IMR-90 (cell line): ENCODE data around the gene FREM3. TPM values are rescaled to one million over a fixed set of nuclear protein-coding genes. Genes with fewer than 3 reads are reported as not detected.

Experiments
- ATAC-seq: fragments of 200-7000 bp; cut with Tn5 transposase; 2 replicates; pipeline ENCODE4 v1.9.1; 2020; ENCODE audit warnings: low read depth, mild to moderate bottlenecking, moderate library complexity
- BruUV-seq: library from RNA; stranded (reverse); fragments of 400-500 nt; replicated peaks from 2 replicates; lab custom pipeline; 2021; lab: Mats Ljungman, UMichigan
- CTCF ChIA-PET: fragments of 300-600 bp; formaldehyde crosslinking; extraction: SDS; loops from one replicate; lab custom pipeline; 2021; ENCODE audit warnings: antibody characterized with exemption; lab: Yijun Ruan, JAX
- POLR2A ChIA-PET: fragments of 300-600 bp; sonication (Branson Sonifier 250); formaldehyde crosslinking; loops from one replicate; lab custom pipeline; 2022; ENCODE audit warnings: antibody characterized with exemption; ENCODE audit not compliant: unreplicated experiment; lab: Charles Lee
- DNase-seq: peaks from one replicate; pipeline ENCODE4 v3.0.0; 2013
- H2AFZ ChIP-seq: replicated peaks from 2 replicates; pipeline ENCODE3; 2013; ENCODE audit warnings: low read length, mild to moderate bottlenecking; ENCODE audit not compliant: poor library complexity
- H2AK5ac ChIP-seq: 2 replicates; pipeline ENCODE4 v1.6.1; 2013; ENCODE audit warnings: low read depth, low read length, inconsistent platforms
- H2AK9ac ChIP-seq: replicated peaks from 2 replicates; pipeline ENCODE3; 2013; ENCODE audit warnings: mild to moderate bottlenecking, low read depth, low read length, moderate library complexity; ENCODE audit not compliant: poor library complexity
- H2BK120ac ChIP-seq: 2 replicates; pipeline ENCODE4 v1.6.1; 2013; ENCODE audit warnings: low read depth, low read length, inconsistent platforms
- H2BK15ac ChIP-seq: 3 replicates; pipeline ENCODE4 v1.6.1; 2013; ENCODE audit warnings: low read depth, low read length, inconsistent platforms
- H2BK20ac ChIP-seq: 2 replicates; pipeline ENCODE4 v1.6.1; 2013; ENCODE audit warnings: low read depth, mild to moderate bottlenecking, inconsistent platforms, low read length, moderate library complexity
- H2BK5ac ChIP-seq: 2 replicates; pipeline ENCODE4 v1.6.1; 2013; ENCODE audit warnings: mild to moderate bottlenecking, low read depth, low read length, inconsistent platforms; ENCODE audit not compliant: poor library complexity, severe bottlenecking
- H3K14ac ChIP-seq: replicated peaks from 2 replicates; pipeline ENCODE4 v1.6.1; 2013; ENCODE audit warnings: low read depth, low read length, inconsistent platforms
- H3K18ac ChIP-seq: 2 replicates; pipeline ENCODE4 v1.6.1; 2013; ENCODE audit warnings: low read depth, low read length, control low read depth
- H3K23ac ChIP-seq: 2 replicates; pipeline ENCODE4 v1.6.1; 2013; ENCODE audit warnings: low read depth, low read length, inconsistent platforms
- H3K27ac ChIP-seq: 2 replicates; pipeline ENCODE4 v1.5.1; 2013; ENCODE audit warnings: mild to moderate bottlenecking, control low read depth, low read length; ENCODE audit not compliant: insufficient read depth
- H3K27me3 ChIP-seq: 2 replicates; pipeline ENCODE4 v1.6.1; 2013; ENCODE audit warnings: low read length; ENCODE audit not compliant: control insufficient read depth, insufficient read depth
- H3K36me3 ChIP-seq: 2 replicates; pipeline ENCODE4 v1.6.1; 2013; ENCODE audit warnings: low read length, mixed read lengths; ENCODE audit not compliant: control insufficient read depth, insufficient read depth
- H3K4ac ChIP-seq: 2 replicates; pipeline ENCODE4 v1.6.1; 2013; ENCODE audit warnings: low read depth, low read length, inconsistent platforms
- H3K4me1 ChIP-seq: 2 replicates; pipeline ENCODE4 v1.6.1; 2013; ENCODE audit warnings: low read length, mixed read lengths; ENCODE audit not compliant: control insufficient read depth, insufficient read depth
- H3K4me2 ChIP-seq: 2 replicates; pipeline ENCODE4 v1.6.1; 2013; ENCODE audit warnings: low read depth, mild to moderate bottlenecking, control low read depth, low read length, moderate library complexity
- H3K4me3 ChIP-seq: 2 replicates; pipeline ENCODE4 v1.5.1; 2013; ENCODE audit warnings: low read depth, mild to moderate bottlenecking, control low read depth, low read length, moderate library complexity; ENCODE audit not compliant: insufficient read depth
- H3K56ac ChIP-seq: 2 replicates; pipeline ENCODE4 v1.6.1; 2013; ENCODE audit warnings: low read length, inconsistent platforms; ENCODE audit not compliant: insufficient read depth; ENCODE audit errors: extremely low read depth
- H3K79me1 ChIP-seq, 2 experiments: 2 replicates each; pipeline ENCODE4 v1.6.1; 2013; ENCODE audit warnings: low read length in 2 of 2, inconsistent platforms in 1 of 2, low read depth in 1 of 2
- H3K9ac ChIP-seq: 2 replicates; pipeline ENCODE4 v1.6.1; 2013; ENCODE audit warnings: low read depth, low read length, control low read depth
- H3K9me1 ChIP-seq: 2 replicates; pipeline ENCODE4 v1.6.1; 2013; ENCODE audit warnings: low read length, inconsistent platforms; ENCODE audit not compliant: insufficient read depth
- H3K9me3 ChIP-seq: 2 replicates; pipeline ENCODE4 v1.6.1; 2013; ENCODE audit warnings: low read length; ENCODE audit not compliant: control insufficient read depth, insufficient read depth
- H4K20me1 ChIP-seq: 2 replicates; pipeline ENCODE4 v1.6.1; 2013; ENCODE audit warnings: low read length, inconsistent platforms; ENCODE audit not compliant: insufficient read depth
- H4K5ac ChIP-seq: 2 replicates; pipeline ENCODE4 v1.6.1; 2013; ENCODE audit warnings: mild to moderate bottlenecking, low read depth, low read length, control low read depth
- H4K8ac ChIP-seq, 2 experiments: 2 replicates each; pipeline ENCODE4 v1.6.1; 2013; ENCODE audit warnings: low read depth in 2 of 2, low read length in 2 of 2, control low read depth in 1 of 2, inconsistent platforms in 1 of 2
- H4K91ac ChIP-seq: 2 replicates; pipeline ENCODE4 v1.6.1; 2013; ENCODE audit warnings: low read depth, low read length, inconsistent platforms; ENCODE audit not compliant: insufficient read depth
- BHLHE40 ChIP-seq: fragments of 150-350 bp; IDR thresholded peaks from 2 replicates; pipeline ENCODE4 v1.6.1; 2016; ENCODE audit warnings: mild to moderate bottlenecking, low read depth, low read length
- CEBPB ChIP-seq: IDR thresholded peaks from 2 replicates; pipeline ENCODE4 v1.6.1; 2012; ENCODE audit warnings: low read depth, low read length, improper control_type of control experiment
- CHD1 ChIP-seq: IDR thresholded peaks from 2 replicates; pipeline ENCODE4 v1.6.1; 2012; ENCODE audit warnings: low read depth, low read length, improper control_type of control experiment
- CTCF ChIP-seq: conservative IDR thresholded peaks from 2 replicates; pipeline ENCODE4 v1.5.1; 2012; ENCODE audit warnings: mild to moderate bottlenecking, low read depth, low read length, improper control_type of control experiment
- ELK1 ChIP-seq: fragments of 150-350 bp; IDR thresholded peaks from 2 replicates; pipeline ENCODE4 v1.6.1; 2016; ENCODE audit warnings: low read depth, mild to moderate bottlenecking, low read length, moderate library complexity, borderline replicate concordance
- FOS ChIP-seq: fragments of 150-350 bp; IDR thresholded peaks from 2 replicates; pipeline ENCODE4 v1.6.1; 2016; ENCODE audit warnings: low read depth, low read length
- MAFK ChIP-seq: IDR thresholded peaks from 2 replicates; pipeline ENCODE4 v1.6.1; 2012; ENCODE audit warnings: low read depth, low read length, improper control_type of control experiment
- MAZ ChIP-seq: IDR thresholded peaks from 2 replicates; pipeline ENCODE4 v1.6.1; 2012; ENCODE audit warnings: low read depth, mild to moderate bottlenecking, low read length, improper control_type of control experiment, moderate library complexity, borderline replicate concordance
- MXI1 ChIP-seq: IDR thresholded peaks from 2 replicates; pipeline ENCODE4 v1.6.1; 2012; ENCODE audit warnings: low read depth, mild to moderate bottlenecking, low read length, moderate library complexity, borderline replicate concordance
- NFE2L2 ChIP-seq: fragments of 150-350 bp; IDR thresholded peaks from 2 replicates; pipeline ENCODE4 v1.6.1; 2016; ENCODE audit warnings: low read depth, mild to moderate bottlenecking, low read length
- POLR2A ChIP-seq: IDR thresholded peaks from 2 replicates; pipeline ENCODE4 v1.6.1; 2012; ENCODE audit warnings: mild to moderate bottlenecking, low read depth, low read length
- RAD21 ChIP-seq: IDR thresholded peaks from 2 replicates; pipeline ENCODE4 v1.6.1; 2012; ENCODE audit warnings: low read length, improper control_type of control experiment
- RCOR1 ChIP-seq: IDR thresholded peaks from 2 replicates; pipeline ENCODE4 v1.6.1; 2012; ENCODE audit warnings: mild to moderate bottlenecking, low read length, improper control_type of control experiment; ENCODE audit not compliant: insufficient replicate concordance
- RFX5 ChIP-seq: IDR thresholded peaks from 2 replicates; pipeline ENCODE4 v1.8.0; 2012; ENCODE audit warnings: low read depth, mild to moderate bottlenecking, low read length, moderate library complexity
- SMC3 ChIP-seq: fragments of 150-350 bp; IDR thresholded peaks from 2 replicates; pipeline ENCODE4 v1.6.1; 2016; ENCODE audit warnings: low read depth, mild to moderate bottlenecking, antibody characterized with exemption, low read length, moderate library complexity
- USF2 ChIP-seq: fragments of 150-350 bp; IDR thresholded peaks from 2 replicates; pipeline ENCODE4 v1.6.1; 2017; ENCODE audit warnings: mild to moderate bottlenecking, antibody characterized with exemption, low read length, low read depth
- dilution Hi-C: fragments of 300-500 bp; cut with HindIII; formaldehyde crosslinking; loops from one replicate; pipeline ENCODE4 v1.14.3; 2018; ENCODE audit warnings: low sequenced_read_pairs; ENCODE audit not compliant: unreplicated experiment
- in situ Hi-C: fragments of 300-500 bp; cut with MboI; formaldehyde crosslinking; loops from 3 replicates; pipeline ENCODE4 v1.14.3; 2019; ENCODE audit warnings: low sequenced_read_pairs, inconsistent platforms, mixed read lengths
- intact Hi-C: fragments of 100-400 bp; cut with micrococcal nuclease; formaldehyde crosslinking; loops from 2 replicates; pipeline ENCODE4 v1.10.0; 2022
- polyA plus RNA-seq, 3 experiments: library from polyadenylated mRNA; depleted of rRNA; stranded (reverse); fragments of >200 nt; gene quantifications; 2 replicates each; pipeline ENCODE4 v1.2.3, GENCODE V29; 2012; ENCODE audit warnings: low replicate concordance in 1 of 3
- total RNA-seq: library from RNA; depleted of rRNA; stranded (reverse); fragments of >200 nt; gene quantifications from 2 replicates; pipeline ENCODE4 v1.2.3, GENCODE V29; 2012

FREM3 gene
- total and polyA plus RNA-seq, 2 of the 4 experiments (the other 2 are of a cell fraction): not detected

- Histone ChIP-seq H3K27ac (no peak overlapping the region), H4K8ac (no peak overlapping the region), H2BK15ac (no peak overlapping the region), H3K79me1 (no peaks in the 10 kb centered on the region), H3K14ac (no peak overlapping the region), H2BK5ac (no peak overlapping the region), H3K9me1 (no peaks in the 10 kb centered on the region), H3K9ac (no peak overlapping the region), H3K9me3 (no peaks in the 10 kb centered on the region), H4K91ac (no peak overlapping the region), H3K27me3 (no peaks in the 10 kb centered on the region), H3K36me3 (no peaks in the 10 kb centered on the region), H3K56ac (no peak overlapping the region), H2BK20ac (no peak overlapping the region), H2AFZ (no peak overlapping the region), H3K4me2 (no peak overlapping the region), H3K4me3 (no peak overlapping the region), H3K4ac (no peak overlapping the region), H4K20me1 (no peaks in the 10 kb centered on the region), H2BK120ac (no peak overlapping the region), H3K23ac (no peak overlapping the region), H4K5ac (no peak overlapping the region), H3K4me1 (no peaks in the 10 kb centered on the region), H3K18ac (no peak overlapping the region), H2AK9ac (no peak overlapping the region), H2AK5ac (no peak overlapping the region)
- dilution Hi-C loops: no loop called here
- TF ChIP-seq MAZ (no peak), CEBPB (no peak), RFX5 (no peak), ELK1 (no peak), POLR2A (no peak), USF2 (no peak), BHLHE40 (no peak), MXI1 (no peak), CHD1 (no peak), SMC3 (no peak), RCOR1 (no peak), FOS (no peak), RAD21 (no peak), MAFK (no peak), CTCF (no peak), NFE2L2 (no peak)
- ATAC-seq (no peak), DNase-seq (no peak)
- intact Hi-C loops: no loop called here
- no TSS peak for BruUV-seq
- in situ Hi-C loops: no loop called here
- ChIA-PET CTCF (no interaction called here), POLR2A (no interaction called here)
Observed at GRCh38 chr4:143575331-143575730, 125.1 kb downstream of the FREM3 start.
